Breast epithelium (tissue), 4 donors: ENCODE measurements around the gene HTR4. TPM values are rescaled to one million over a fixed set of nuclear protein-coding genes. Genes with fewer than 3 reads are reported as not detected.

Experiments
- DNase-seq, 2 donors: peaks; one replicate each; pipeline ENCODE4 v3.0.0-alpha.2; 2019; ENCODE audit warnings: low spot score in 2 of 2
- H3K27ac ChIP-seq, 2 donors: fragments of 200-600 bp; sonication (generic) in 1 of 2; one replicate each; pipeline ENCODE4 v1.5.1; 2016 to 2019; ENCODE audit warnings: mild to moderate bottlenecking in 1 of 2
- H3K27me3 ChIP-seq, 2 donors: fragments of 200-600 bp; sonication (generic) in 1 of 2; one replicate each; pipeline versions ENCODE4 v1.5.1 to v1.6.0; 2017 to 2019; ENCODE audit warnings: control low read depth in 1 of 2, mild to moderate bottlenecking in 1 of 2
- H3K36me3 ChIP-seq: fragments of 200-600 bp; one replicate; pipeline ENCODE4 v1.5.1; 2019
- H3K4me1 ChIP-seq, 2 donors: fragments of 200-600 bp; sonication (generic); one replicate each; pipeline ENCODE4 v1.5.1; 2016 to 2019; ENCODE audit warnings: control low read depth in 1 of 2
- H3K4me3 ChIP-seq, 3 donors: fragments of 200-600 bp; sonication (generic); 1 replicate in 2 of 3; 2 replicates in 1 of 3; pipeline ENCODE4 v1.5.1; 2016 to 2019; ENCODE audit warnings: mild to moderate bottlenecking in 3 of 3, moderate library complexity in 2 of 3
- H3K9me3 ChIP-seq, 2 donors: fragments of 200-600 bp; sonication (generic) in 1 of 2; one replicate each; pipeline ENCODE4 v1.5.1; 2016 to 2019; ENCODE audit warnings: control low read depth in 1 of 2
- CTCF ChIP-seq, 3 donors: fragments of 450-650 bp; IDR thresholded peaks; one replicate each; pipeline ENCODE4 v1.5.1; 2016 to 2017; ENCODE audit warnings: antibody characterized with exemption in 3 of 3, mild to moderate bottlenecking in 3 of 3, moderate library complexity in 3 of 3
- POLR2A ChIP-seq: fragments of 450-650 bp; IDR thresholded peaks from one replicate; pipeline ENCODE4 v1.6.1; 2016; ENCODE audit warnings: antibody characterized with exemption, mild to moderate bottlenecking, moderate library complexity
- POLR2AphosphoS5 ChIP-seq, 3 donors: sonication (generic); formaldehyde crosslinking; IDR thresholded peaks; one replicate each; pipeline ENCODE4 v1.6.1; 2017; ENCODE audit warnings: antibody characterized with exemption in 3 of 3
- intact Hi-C: fragments of 100-400 bp; cut with DNase I; formaldehyde crosslinking; loops from one replicate; pipeline ENCODE4 v1.15.1; 2023; ENCODE audit warnings: low total_unique reads
- total RNA-seq, 3 donors: library from RNA; depleted of rRNA; stranded (reverse); fragments of >200 nt; gene quantifications; one replicate each; pipeline ENCODE4 v1.1.0, GENCODE V29; 2016

HTR4 gene
- total RNA-seq, 3 donors from 2014 or later: 0.15 to 0.66 TPM; not detected in 1

- no peak overlapping the region for H3K27ac ChIP-seq
- intact Hi-C loops: no loop called here
- no peaks in the 10 kb centered on the region for H3K4me1 ChIP-seq
Observed at GRCh38 chr5:148543727-148544126, 110.6 kb downstream of the HTR4 start.

GRCh38 chr5:148542812-148543211 is 111.5 kb downstream of the HTR4 start:
- TF ChIP-seq POLR2A: no peak
- no peak for TF ChIP-seq CTCF (IDR thresholded peaks at IDR 0.05)
- Histone ChIP-seq H3K4me3 (no peak overlapping the region), H3K9me3 (peaks cover 0 to 4% of the 10 kb centered on the region in 2 donors), H3K27ac (no peak overlapping the region), H3K4me1 (no peaks in the 10 kb centered on the region), H3K36me3 (no peaks in the 10 kb centered on the region), H3K27me3 (no peaks in the 10 kb centered on the region)
- intact Hi-C loops: no loop called here
- no peak for DNase-seq

More at GRCh38 chr5:148543727-148544126, 110.6 kb downstream of the HTR4 start:
- TF ChIP-seq CTCF (IDR thresholded peaks at IDR 0.05) (no peak), POLR2AphosphoS5 (IDR thresholded peaks at IDR 0.05) (no peak), POLR2A (no peak)
- no peak for DNase-seq
- H3K27me3 ChIP-seq: no peaks in the 10 kb centered on the region
- peaks cover 0 to 4% of the 10 kb centered on the region in 2 donors for H3K9me3 ChIP-seq
- no peak overlapping the region for H3K4me3 ChIP-seq
- no peaks in the 10 kb centered on the region for H3K36me3 ChIP-seq

DNA sequence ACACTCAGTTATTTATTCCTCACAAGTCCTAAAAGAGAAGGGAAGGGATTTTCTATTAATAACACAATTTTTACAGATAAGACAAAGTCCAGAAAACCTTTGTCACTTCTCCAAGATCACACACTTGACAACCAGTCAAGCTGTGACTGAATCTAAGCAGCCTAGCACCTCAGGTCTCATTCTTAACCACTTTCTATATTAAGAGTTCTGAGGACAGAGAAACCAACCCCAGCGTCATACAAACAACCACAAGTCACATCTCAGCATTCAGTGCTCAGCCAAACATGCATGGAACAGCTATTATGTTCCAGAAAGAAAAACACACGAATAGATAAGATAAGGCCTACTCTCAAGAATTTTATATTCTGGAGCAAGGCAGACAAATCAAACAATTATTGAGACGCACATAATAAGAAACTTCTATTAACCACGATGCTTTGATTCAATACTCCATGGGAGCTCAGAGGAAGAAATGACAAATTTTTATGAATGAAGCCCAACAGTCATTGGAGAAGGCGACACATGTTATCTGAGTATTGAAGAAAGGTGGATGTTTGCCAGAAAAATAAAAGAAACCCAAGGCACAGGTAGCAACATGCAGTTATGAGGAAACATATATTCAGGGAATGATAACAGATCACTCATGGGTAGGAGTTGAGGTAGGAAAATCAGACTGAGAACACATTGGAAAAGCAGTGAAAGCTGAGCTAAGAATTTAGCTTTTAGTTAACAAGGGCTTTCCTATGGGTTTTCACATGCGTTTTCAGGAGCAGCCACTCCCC is 113.1 kb downstream of the HTR4 start:
- Histone ChIP-seq H3K36me3 (no peaks in the 10 kb centered on the region), H3K9me3 (peaks cover 0 to 4% of the 10 kb centered on the region in 2 donors), H3K27me3 (no peaks in the 10 kb centered on the region), H3K4me3 (no peak overlapping the region), H3K27ac (no peak overlapping the region), H3K4me1 (no peaks in the 10 kb centered on the region)
- intact Hi-C loops: no loop called here
- no peak for TF ChIP-seq POLR2A
- no peak for DNase-seq

GRCh38 chr5:148540647-148541046 is 113.7 kb downstream of the HTR4 start:
- intact Hi-C loops: no loop called here
- Histone ChIP-seq H3K4me1 (no peaks in the 10 kb centered on the region), H3K4me3 (no peak overlapping the region), H3K36me3 (no peaks in the 10 kb centered on the region), H3K9me3 (peaks cover 4 to 5% of the 10 kb centered on the region in 2 donors), H3K27me3 (no peaks in the 10 kb centered on the region), H3K27ac (no peak overlapping the region)
- no peak for TF ChIP-seq POLR2AphosphoS5 (IDR thresholded peaks at IDR 0.05)
- no peak for DNase-seq

DNA sequence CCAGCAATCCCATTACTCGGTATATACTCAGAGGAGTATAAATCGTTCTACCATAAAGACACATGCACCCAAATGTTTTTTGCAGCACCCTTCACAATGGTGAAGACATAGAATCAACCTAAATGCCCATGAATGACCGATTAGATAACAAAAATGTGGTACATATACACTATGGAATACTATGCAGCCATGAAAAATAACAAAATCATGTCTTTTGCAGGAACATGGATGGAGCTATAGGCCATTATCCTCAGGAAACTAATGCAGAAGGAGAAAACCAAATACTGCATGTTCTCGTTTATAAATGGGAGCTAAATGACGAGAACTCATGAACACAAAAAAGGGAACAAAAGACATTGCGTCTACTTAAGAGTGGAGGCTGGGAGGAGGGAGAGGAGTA is 114.5 kb downstream of the HTR4 start:
- Histone ChIP-seq H3K27ac (no peak overlapping the region), H3K36me3 (no peaks in the 10 kb centered on the region), H3K4me3 (no peak overlapping the region), H3K4me1 (no peaks in the 10 kb centered on the region), H3K27me3 (no peaks in the 10 kb centered on the region), H3K9me3 (peaks cover 4 to 6% of the 10 kb centered on the region in 2 donors)
- intact Hi-C loops: no loop called here
- DNase-seq: no peak
- no peak for TF ChIP-seq CTCF (IDR thresholded peaks at IDR 0.05)
- no peak for TF ChIP-seq POLR2AphosphoS5 (IDR thresholded peaks at IDR 0.05)
- no peak for TF ChIP-seq POLR2A

GRCh38 chr5:148535190-148535589 is 119.1 kb downstream of the HTR4 start:
- intact Hi-C loops: no loop called here
- H3K4me1 ChIP-seq: no peaks in the 10 kb centered on the region
- no peaks in the 10 kb centered on the region for H3K27me3 ChIP-seq
- TF ChIP-seq CTCF (IDR thresholded peaks at IDR 0.05) (no peak), POLR2A (no peak), POLR2AphosphoS5 (IDR thresholded peaks at IDR 0.05) (no peak)
- no peaks in the 10 kb centered on the region for H3K36me3 ChIP-seq
- H3K4me3 ChIP-seq: no peak overlapping the region
- no peak for DNase-seq
- H3K9me3 ChIP-seq: peaks cover 11 to 12% of the 10 kb centered on the region in 2 donors
- no peak overlapping the region for H3K27ac ChIP-seq
